Vagina (tissue), 2 donors: ENCODE data around the gene ROCK1. TPM values are rescaled to one million over a fixed set of nuclear protein-coding genes. Genes with fewer than 3 reads are reported as not detected.
"Not testable (repeated sequence)": the region's sequence is repeated elsewhere in the genome, so short reads cannot be mapped to it uniquely, and the experiment has no call there.

Source experiments
- DNase-seq, 2 donors: peaks; one replicate each; pipeline ENCODE4 v3.0.0-alpha.2; 2017; ENCODE audit errors: extremely low spot score in 2 of 2
- H3K27ac ChIP-seq: fragments of 200-600 bp; sonication (generic); one replicate; pipeline ENCODE4 v1.5.1; 2019
- H3K27me3 ChIP-seq: fragments of 200-600 bp; sonication (generic); one replicate; pipeline ENCODE4 v1.5.1; 2019
- H3K36me3 ChIP-seq, 2 donors: fragments of 200-600 bp; sonication (generic); one replicate each; pipeline ENCODE4 v1.5.1; 2017 to 2019
- H3K4me1 ChIP-seq: fragments of 200-600 bp; sonication (generic); one replicate; pipeline ENCODE4 v1.5.1; 2019
- H3K4me3 ChIP-seq, 2 donors: fragments of 200-600 bp; sonication (generic); 1 replicate in 1 of 2; 2 replicates in 1 of 2; pipeline ENCODE4 v1.5.1; 2016 to 2019
- H3K9me3 ChIP-seq: fragments of 200-600 bp; sonication (generic); one replicate; pipeline ENCODE4 v1.5.1; 2019
- POLR2A ChIP-seq, 2 donors: fragments of 450-650 bp; IDR thresholded peaks; one replicate each; pipeline ENCODE4 v1.6.1; 2017; ENCODE audit warnings: antibody characterized with exemption in 2 of 2, mild to moderate bottlenecking in 2 of 2, moderate library complexity in 2 of 2
- POLR2AphosphoS5 ChIP-seq, 2 donors: sonication (generic); formaldehyde crosslinking; IDR thresholded peaks; one replicate each; pipeline ENCODE4 v1.9.0; 2017; ENCODE audit warnings: antibody characterized with exemption in 2 of 2, mild to moderate bottlenecking in 2 of 2, low read depth in 1 of 2; ENCODE audit not compliant: insufficient read depth in 1 of 2
- intact Hi-C: fragments of 100-400 bp; cut with DNase I; formaldehyde crosslinking; loops from one replicate; pipeline ENCODE4 v1.15.1; 2023
- total RNA-seq: library from RNA; depleted of rRNA; stranded (reverse); fragments of >200 nt; gene quantifications from one replicate; pipeline ENCODE4 v1.2.3, GENCODE V29; 2016
- TF ChIP-seq, protein P1 (sequence below), 3 experiments: fragments of 450-650 bp in 2 of 3; fragments of 200-600 bp in 1 of 3; sonication (generic) in 1 of 3; IDR thresholded peaks; one replicate each; pipeline ENCODE4 v1.5.1; 2017 to 2019; ENCODE audit warnings: antibody characterized with exemption in 3 of 3, mild to moderate bottlenecking in 2 of 3, moderate library complexity in 2 of 3

The ROCK1 gene
- total RNA-seq, 1 donor from 2014 or later: 39.0 TPM

DNA sequence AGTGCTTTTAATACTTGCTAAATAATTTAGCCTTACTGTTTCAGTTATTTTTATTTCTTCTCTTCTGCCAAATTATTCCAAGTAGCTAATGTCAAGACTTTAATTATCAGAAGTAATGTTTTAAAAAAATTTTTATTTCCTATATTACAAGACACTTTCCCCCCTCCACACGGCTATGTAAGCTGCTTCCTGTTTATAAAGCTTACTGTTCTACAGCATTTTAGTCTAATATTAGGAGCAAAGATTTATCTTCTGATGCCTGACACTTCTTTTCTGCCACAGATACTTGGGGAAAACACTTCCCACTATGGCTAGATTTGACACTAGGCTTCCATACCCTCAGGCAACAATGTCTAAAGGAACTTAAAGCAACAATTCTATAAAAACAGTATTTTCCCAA lies 62.3 kb downstream of the ROCK1 start:
- Histone ChIP-seq H3K27ac (no peak overlapping the region), H3K4me1 (peaks cover 30% of the 10 kb centered on the region), H3K36me3 (no peaks in the 10 kb centered on the region), H3K27me3 (no peaks in the 10 kb centered on the region), H3K9me3 (no peaks in the 10 kb centered on the region), H3K4me3 (no peak overlapping the region)
- intact Hi-C loops: no loop called here
- TF ChIP-seq, protein P1, sequence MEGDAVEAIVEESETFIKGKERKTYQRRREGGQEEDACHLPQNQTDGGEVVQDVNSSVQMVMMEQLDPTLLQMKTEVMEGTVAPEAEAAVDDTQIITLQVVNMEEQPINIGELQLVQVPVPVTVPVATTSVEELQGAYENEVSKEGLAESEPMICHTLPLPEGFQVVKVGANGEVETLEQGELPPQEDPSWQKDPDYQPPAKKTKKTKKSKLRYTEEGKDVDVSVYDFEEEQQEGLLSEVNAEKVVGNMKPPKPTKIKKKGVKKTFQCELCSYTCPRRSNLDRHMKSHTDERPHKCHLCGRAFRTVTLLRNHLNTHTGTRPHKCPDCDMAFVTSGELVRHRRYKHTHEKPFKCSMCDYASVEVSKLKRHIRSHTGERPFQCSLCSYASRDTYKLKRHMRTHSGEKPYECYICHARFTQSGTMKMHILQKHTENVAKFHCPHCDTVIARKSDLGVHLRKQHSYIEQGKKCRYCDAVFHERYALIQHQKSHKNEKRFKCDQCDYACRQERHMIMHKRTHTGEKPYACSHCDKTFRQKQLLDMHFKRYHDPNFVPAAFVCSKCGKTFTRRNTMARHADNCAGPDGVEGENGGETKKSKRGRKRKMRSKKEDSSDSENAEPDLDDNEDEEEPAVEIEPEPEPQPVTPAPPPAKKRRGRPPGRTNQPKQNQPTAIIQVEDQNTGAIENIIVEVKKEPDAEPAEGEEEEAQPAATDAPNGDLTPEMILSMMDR (IDR thresholded peaks at IDR 0.05): no peak
- TF ChIP-seq POLR2A (IDR thresholded peaks at IDR 0.05) (no peak), POLR2AphosphoS5 (IDR thresholded peaks at IDR 0.05; ENCODE audit: insufficient read depth in 1 of 2, low read depth in 1 of 2) (no peak)
- DNase-seq: no peak

DNA sequence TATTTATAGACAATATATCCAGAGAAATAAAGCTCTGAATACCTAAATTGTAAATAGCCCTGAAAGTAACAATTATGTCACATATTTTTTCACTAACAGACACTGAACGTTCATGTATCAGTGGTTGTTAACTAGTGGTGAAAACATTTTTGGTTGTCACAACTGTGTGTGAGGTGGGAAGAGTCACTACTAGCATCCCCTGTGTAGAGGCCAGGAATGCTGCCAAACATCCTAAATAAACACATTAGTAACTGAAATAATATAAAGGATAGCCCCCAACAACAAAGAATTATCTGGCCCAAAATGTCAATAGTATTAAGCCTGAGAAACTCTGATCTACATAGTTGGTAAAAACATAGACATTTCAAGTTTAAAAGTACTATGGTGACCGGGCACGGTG lies 64.5 kb downstream of the ROCK1 start:
- peaks cover 12% of the 10 kb centered on the region for H3K4me1 ChIP-seq
- no peak for DNase-seq
- no peak overlapping the region for H3K27ac ChIP-seq
- intact Hi-C loops: no loop called here
- TF ChIP-seq POLR2AphosphoS5 (IDR thresholded peaks at IDR 0.05; ENCODE audit: insufficient read depth in 1 of 2, low read depth in 1 of 2): no peak
- no peak for TF ChIP-seq POLR2A (IDR thresholded peaks at IDR 0.05)
- TF ChIP-seq, protein P1 (IDR thresholded peaks at IDR 0.05): no peak
- H3K4me3 ChIP-seq: no peak overlapping the region
- H3K9me3 ChIP-seq: no peaks in the 10 kb centered on the region
- peaks cover 0 to 4% of the 10 kb centered on the region in 2 donors for H3K36me3 ChIP-seq
- no peaks in the 10 kb centered on the region for H3K27me3 ChIP-seq

DNA sequence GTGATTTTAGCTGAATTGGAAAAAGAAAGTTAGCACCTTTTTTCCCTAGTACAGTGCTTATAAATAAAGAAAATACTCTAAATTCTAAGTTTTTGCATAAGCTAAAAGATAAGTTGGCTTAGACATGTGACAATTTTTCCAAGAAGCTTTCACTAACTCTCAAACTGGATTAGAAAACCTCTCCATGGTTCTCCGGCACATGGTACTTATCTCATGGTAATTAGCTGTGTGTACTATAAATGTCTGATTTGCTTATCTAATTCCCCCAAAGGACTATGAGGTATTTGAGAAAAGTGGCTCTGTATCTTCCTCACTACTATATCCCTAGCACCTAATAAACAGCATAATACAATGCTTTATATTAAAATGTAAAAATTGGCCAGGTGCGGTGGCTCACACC lies 71.1 kb downstream of the ROCK1 start:
- H3K9me3 ChIP-seq: no peaks in the 10 kb centered on the region
- peaks cover 0 to 4% of the 10 kb centered on the region in 2 donors for H3K36me3 ChIP-seq

DNA sequence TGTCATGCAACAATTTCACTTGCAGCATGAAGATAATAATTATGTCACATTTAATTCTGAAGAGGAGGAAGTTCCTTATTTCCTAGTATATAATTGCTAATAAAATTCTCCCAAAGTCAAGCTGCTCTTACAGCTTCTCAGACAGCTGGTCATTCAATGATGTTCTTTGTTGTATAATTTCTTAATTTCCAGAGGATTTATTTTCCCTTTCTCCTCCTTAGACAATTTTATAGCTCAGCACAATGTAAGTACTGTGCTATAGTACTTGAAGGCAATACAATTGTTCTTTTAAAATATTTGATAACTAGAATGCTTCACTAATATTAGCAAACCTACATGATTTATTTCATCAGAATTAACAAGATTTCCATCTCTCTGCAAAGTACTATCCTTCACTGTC lies 73.4 kb downstream of the ROCK1 start:
- DNase-seq: no peak
- no peak overlapping the region for H3K27ac ChIP-seq
- no peak overlapping the region for H3K4me3 ChIP-seq
- H3K4me1 ChIP-seq: no peaks in the 10 kb centered on the region
- TF ChIP-seq POLR2A (IDR thresholded peaks at IDR 0.05) (no peak), POLR2AphosphoS5 (IDR thresholded peaks at IDR 0.05; ENCODE audit: insufficient read depth in 1 of 2, low read depth in 1 of 2) (no peak)
- TF ChIP-seq, protein P1 (IDR thresholded peaks at IDR 0.05): no peak
- H3K9me3 ChIP-seq: no peaks in the 10 kb centered on the region
- intact Hi-C loops: no loop called here
- H3K27me3 ChIP-seq: no peaks in the 10 kb centered on the region
- peaks cover 0 to 4% of the 10 kb centered on the region in 2 donors for H3K36me3 ChIP-seq

More for the DNA sequence above, 71.1 kb downstream of the ROCK1 start:
- Histone ChIP-seq H3K27ac (no peak overlapping the region), H3K27me3 (no peaks in the 10 kb centered on the region), H3K4me1 (no peaks in the 10 kb centered on the region), H3K4me3 (no peak overlapping the region)
- TF ChIP-seq POLR2AphosphoS5 (IDR thresholded peaks at IDR 0.05; ENCODE audit: insufficient read depth in 1 of 2, low read depth in 1 of 2): no peak
- TF ChIP-seq POLR2A (IDR thresholded peaks at IDR 0.05): no peak
- TF ChIP-seq, protein P1 (IDR thresholded peaks at IDR 0.05): no peak
- no peak for DNase-seq
- intact Hi-C loops: no loop called here

DNA sequence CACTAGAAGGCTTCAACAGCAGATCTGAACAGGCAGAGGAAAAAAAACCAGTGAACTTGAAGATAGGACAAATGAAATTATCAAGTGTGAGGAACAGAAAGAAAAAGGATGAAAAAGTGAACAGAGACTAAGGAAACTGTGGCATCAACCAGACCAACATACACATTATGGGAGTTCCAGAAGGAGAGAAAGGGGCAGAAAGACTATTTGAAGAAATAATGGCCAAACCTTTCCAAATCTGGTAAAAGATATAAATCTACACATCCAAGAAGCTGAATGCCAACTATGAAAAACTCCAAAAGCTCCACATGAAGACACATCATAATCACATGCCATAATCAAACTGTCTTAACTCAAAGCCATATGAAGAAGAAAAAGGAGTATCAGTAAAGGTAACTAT lies 79.8 kb downstream of the ROCK1 start:
- Histone ChIP-seq H3K4me1 (no peaks in the 10 kb centered on the region), H3K4me3 (no peak overlapping the region), H3K36me3 (peaks cover 0 to 21% of the 10 kb centered on the region in 2 donors), H3K27ac (no peak overlapping the region), H3K27me3 (no peaks in the 10 kb centered on the region), H3K9me3 (no peaks in the 10 kb centered on the region)
- no peak for DNase-seq
- TF ChIP-seq POLR2A (IDR thresholded peaks at IDR 0.05): no peak
- intact Hi-C loops: no loop called here

DNA sequence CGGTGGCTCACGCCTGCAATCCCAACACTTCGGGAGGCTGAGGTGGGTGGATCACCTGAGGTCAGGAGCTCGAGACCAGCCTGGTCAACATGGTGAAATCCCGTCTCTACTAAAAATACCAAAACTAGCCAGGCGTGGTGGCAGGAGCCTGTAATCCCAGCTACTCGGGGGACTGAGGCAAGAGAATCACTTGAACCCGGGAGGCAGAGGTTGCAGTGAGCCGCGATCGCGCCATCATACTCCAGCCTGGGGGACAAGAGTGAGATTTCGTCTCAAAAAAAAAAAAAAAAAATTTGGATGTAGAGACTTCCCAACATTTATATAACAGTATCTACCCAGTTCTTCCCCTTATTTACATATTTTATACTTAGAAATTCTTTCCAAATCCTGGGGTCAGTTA lies 93.4 kb downstream of the ROCK1 start:
- H3K4me3 ChIP-seq, H3K27me3 ChIP-seq, H3K4me1 ChIP-seq, DNase-seq, H3K9me3 ChIP-seq, intact Hi-C loops, H3K27ac ChIP-seq: not testable (repeated sequence)
- peaks cover 4 to 32% of the 10 kb centered on the region in 2 donors for H3K36me3 ChIP-seq
